Skeletal muscle satellite cell (primary cell): Measurements from ENCODE around the gene SEMA3C.

ENCODE experiments used
- H3K27me3 ChIP-seq: 2 replicates; pipeline ENCODE4 v1.7.0; 2013; ENCODE audit warnings: low read length; ENCODE audit not compliant: control insufficient read depth, insufficient read depth
- H3K36me3 ChIP-seq: 2 replicates; pipeline ENCODE4 v1.7.0; 2013; ENCODE audit warnings: mild to moderate bottlenecking, control low read depth, low read length; ENCODE audit not compliant: insufficient read depth
- H3K4me1 ChIP-seq: 2 replicates; pipeline ENCODE4 v1.7.0; 2013; ENCODE audit warnings: low read length; ENCODE audit not compliant: control insufficient read depth, insufficient read depth
- H3K4me2 ChIP-seq: 2 replicates; pipeline ENCODE4 v1.7.0; 2013; ENCODE audit warnings: mild to moderate bottlenecking, low read length
- H3K4me3 ChIP-seq: 2 replicates; pipeline ENCODE4 v1.7.0; 2013; ENCODE audit warnings: low read length
- H3K9ac ChIP-seq: 2 replicates; pipeline ENCODE4 v1.7.0; 2013; ENCODE audit warnings: mild to moderate bottlenecking, low read depth, low read length, moderate library complexity
- H3K9me3 ChIP-seq: replicated peaks from 2 replicates; pipeline ENCODE4 v1.7.0; 2013; ENCODE audit warnings: mild to moderate bottlenecking, control low read depth, low read length

SEMA3C gene

DNA sequence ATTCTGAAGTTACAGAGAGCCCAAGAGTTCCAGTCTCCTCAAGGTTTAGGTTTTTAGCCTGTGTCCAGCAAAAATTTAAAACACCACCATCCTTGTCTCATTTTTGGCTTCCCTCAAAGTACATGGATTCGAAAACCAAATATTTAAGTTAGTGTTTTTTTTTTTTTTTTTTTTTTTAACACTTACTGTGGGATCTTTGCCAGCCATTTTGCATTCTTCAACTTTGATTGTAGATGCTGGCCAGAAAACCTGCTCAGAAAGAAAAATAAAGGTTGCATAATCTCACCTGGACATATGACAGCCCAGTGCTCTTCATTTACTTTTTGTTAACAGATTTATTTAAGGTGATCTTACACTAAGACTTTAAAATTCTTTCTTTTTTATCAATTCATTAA lies 91.6 kb downstream of the SEMA3C start:
- Histone ChIP-seq H3K9ac (no peak overlapping the region), H3K4me3 (no peak overlapping the region), H3K4me2 (no peak overlapping the region), H3K9me3 (no peaks in the 10 kb centered on the region), H3K36me3 (peaks cover 26% of the 10 kb centered on the region), H3K4me1 (peaks cover 15% of the 10 kb centered on the region), H3K27me3 (no peaks in the 10 kb centered on the region)

DNA sequence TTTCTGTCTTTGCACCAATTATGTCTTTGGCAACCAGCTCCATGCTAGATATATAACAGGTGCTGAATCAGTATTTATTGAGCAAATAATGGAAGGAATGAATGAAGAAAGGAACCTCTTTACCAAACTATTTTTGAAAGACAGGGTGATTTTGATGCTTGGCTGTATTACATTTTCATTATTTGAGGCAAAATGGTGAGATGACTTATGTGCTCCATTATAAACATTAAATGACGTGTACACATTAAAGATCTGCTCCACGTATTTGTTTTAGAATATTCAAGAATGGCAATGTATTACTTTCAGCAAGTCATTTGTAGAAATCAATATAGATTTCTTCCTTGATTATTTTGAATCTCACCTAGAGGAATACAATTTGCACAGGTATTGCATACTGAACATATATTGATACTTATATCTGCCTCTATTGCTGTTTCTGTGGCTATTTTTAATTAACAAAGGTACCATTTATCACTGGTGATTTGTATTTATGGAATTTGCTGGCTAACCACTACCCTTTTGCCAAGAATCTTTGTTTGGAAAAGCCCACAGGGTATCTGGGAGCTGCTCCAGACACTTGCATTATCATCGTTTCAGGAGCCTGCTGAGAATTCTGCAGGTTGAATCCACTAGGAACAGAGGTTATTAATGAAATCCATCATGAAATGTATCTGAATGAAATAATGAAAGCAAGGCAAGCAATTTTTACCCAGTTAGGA lies 92.2 kb downstream of the SEMA3C start:
- Histone ChIP-seq H3K4me1 (peaks cover 9% of the 10 kb centered on the region), H3K9ac (no peak overlapping the region), H3K36me3 (peaks cover 29% of the 10 kb centered on the region), H3K4me2 (no peak overlapping the region), H3K27me3 (no peaks in the 10 kb centered on the region), H3K9me3 (no peaks in the 10 kb centered on the region), H3K4me3 (no peak overlapping the region)

DNA sequence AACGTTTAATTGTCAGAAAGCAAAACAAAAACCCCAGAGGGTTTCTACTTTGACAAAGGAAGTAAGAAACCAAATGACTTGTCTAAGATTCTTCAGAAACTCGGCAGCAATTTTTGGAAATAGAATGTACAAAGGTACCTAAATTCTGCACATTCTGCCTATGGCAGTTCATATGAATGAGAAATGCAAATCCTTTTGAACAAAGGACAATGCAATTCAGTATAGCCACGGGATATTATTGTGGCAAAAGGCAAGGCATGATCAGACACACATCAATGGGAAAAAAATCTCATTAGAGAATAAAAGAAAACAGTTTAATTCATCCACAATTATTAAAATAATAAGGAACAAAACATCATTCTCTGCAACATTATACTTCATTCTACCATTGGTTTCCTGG lies 93.4 kb downstream of the SEMA3C start:
- no peak overlapping the region for H3K4me2 ChIP-seq
- no peak overlapping the region for H3K4me3 ChIP-seq
- no peaks in the 10 kb centered on the region for H3K9me3 ChIP-seq
- H3K4me1 ChIP-seq, result peaks cover 8% of the 10 kb centered on the region
- H3K9ac ChIP-seq, result no peak overlapping the region
- peaks cover 30% of the 10 kb centered on the region for H3K36me3 ChIP-seq
- no peaks in the 10 kb centered on the region for H3K27me3 ChIP-seq

DNA sequence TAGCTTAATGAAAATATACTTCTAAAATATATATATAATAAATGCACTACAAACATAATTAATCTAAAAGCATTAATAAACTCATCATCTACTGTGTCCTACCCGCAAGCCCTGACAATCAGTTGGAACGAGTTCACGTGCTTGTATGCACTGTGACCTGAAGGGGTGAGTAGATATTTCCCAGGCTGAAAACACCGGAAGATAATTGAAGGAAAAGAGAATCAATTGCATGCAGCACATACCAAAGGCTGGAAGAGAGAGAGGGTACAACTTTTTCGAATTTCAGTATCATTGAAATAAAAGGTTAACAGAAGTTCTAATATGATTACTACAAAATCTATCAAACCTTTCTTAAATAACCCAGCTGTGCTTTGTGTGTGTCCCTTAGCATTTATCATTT lies 94.6 kb downstream of the SEMA3C start:
- Histone ChIP-seq H3K4me3 (no peak overlapping the region), H3K4me2 (no peak overlapping the region), H3K4me1 (peaks cover 8% of the 10 kb centered on the region), H3K9ac (no peak overlapping the region), H3K9me3 (no peaks in the 10 kb centered on the region), H3K27me3 (no peaks in the 10 kb centered on the region), H3K36me3 (peaks cover 30% of the 10 kb centered on the region)

DNA sequence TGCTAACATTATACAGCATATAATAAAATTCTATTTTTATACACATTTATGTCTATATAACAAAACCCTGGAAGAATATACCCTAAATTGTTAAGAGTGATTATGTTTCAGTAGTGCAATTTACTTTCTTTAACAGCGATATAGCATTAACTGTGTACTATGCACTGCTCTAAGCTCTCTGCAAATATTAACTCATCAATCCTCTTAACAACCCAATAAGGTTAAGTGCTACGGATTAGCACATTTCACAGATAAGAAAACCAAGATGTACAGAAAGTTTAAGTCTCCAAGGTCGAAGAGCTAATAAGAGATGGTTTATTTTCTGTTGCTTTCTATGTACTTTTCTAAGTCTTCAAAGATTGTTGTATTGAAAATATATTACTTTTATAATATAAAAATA lies 95.8 kb downstream of the SEMA3C start:
- Histone ChIP-seq H3K9ac (no peak overlapping the region), H3K9me3 (no peaks in the 10 kb centered on the region), H3K4me1 (peaks cover 8% of the 10 kb centered on the region), H3K27me3 (no peaks in the 10 kb centered on the region), H3K36me3 (peaks cover 30% of the 10 kb centered on the region), H3K4me2 (no peak overlapping the region), H3K4me3 (no peak overlapping the region)

DNA sequence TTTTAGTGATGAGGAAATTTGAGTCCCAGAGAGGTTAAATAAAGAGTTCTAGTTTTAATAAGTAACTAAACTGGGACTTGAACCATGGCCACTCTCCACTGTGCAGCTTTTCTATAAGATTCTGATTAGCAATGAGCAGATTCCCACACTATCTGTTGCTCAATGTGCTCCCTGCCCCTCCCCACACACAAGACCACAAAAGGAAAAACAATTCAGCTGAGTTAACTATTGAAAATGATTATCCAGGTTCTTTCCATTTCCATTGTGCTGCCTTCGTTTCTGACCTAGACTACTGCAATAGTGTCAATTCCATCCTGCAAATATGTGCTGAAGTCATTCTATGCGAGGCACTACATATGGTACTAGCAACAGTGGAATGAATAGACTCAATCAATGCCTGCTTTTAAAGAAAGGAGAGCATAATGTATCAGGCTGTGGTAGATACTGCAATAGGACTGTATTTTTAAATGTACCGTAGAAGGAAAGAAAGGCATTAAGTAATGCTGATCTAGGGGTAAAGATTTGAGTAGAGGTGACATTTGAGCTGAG lies 97.0 kb downstream of the SEMA3C start:
- Histone ChIP-seq H3K9me3 (no peaks in the 10 kb centered on the region), H3K4me3 (no peak overlapping the region), H3K27me3 (no peaks in the 10 kb centered on the region), H3K4me1 (peaks cover 2% of the 10 kb centered on the region), H3K9ac (no peak overlapping the region), H3K36me3 (peaks cover 33% of the 10 kb centered on the region), H3K4me2 (no peak overlapping the region)

DNA sequence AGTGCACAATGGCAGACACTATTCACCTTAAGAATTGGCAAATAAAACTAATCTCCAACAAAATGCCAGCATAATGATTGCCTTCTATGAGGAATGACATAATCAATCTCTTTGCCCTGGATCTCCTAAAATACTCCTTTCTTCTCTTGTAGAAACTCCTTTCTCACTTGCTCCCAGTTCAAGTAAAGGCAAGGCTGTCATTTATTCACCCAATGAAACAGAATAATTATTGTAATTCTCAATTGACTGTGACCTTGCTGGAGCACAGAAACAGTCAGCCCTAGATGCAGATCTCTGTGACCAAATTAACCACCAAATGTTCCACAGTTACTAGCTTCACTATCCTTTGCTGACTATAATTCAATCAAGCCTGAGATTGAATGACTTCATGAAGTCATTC lies 99.3 kb downstream of the SEMA3C start:
- Histone ChIP-seq H3K36me3 (peaks cover 34% of the 10 kb centered on the region), H3K9me3 (no peaks in the 10 kb centered on the region), H3K4me2 (no peak overlapping the region), H3K9ac (no peak overlapping the region), H3K4me1 (no peaks in the 10 kb centered on the region), H3K27me3 (no peaks in the 10 kb centered on the region), H3K4me3 (no peak overlapping the region)

DNA sequence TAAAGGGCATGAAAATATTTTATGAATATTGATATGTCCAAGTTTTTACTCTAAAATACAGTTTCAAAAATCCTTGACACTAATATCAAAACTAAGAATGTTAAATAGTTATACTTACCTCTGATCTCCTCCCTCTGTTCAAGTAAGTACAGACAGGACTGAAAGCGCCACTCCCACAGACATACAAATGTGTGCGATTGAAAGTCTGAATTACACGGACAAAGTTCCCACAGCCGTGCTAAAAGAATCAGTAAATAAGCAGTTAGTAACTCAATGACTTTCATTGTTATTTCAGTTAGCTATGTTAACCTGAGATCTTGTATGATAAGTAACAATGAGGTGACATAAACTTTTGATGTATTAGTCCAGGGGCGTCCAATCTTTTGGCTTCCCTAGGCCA lies 100.7 kb downstream of the SEMA3C start:
- H3K9me3 ChIP-seq, result no peaks in the 10 kb centered on the region
- no peaks in the 10 kb centered on the region for H3K4me1 ChIP-seq
- no peak overlapping the region for H3K4me3 ChIP-seq
- no peak overlapping the region for H3K9ac ChIP-seq
- no peaks in the 10 kb centered on the region for H3K27me3 ChIP-seq
- no peak overlapping the region for H3K4me2 ChIP-seq
- H3K36me3 ChIP-seq, result peaks cover 42% of the 10 kb centered on the region

DNA sequence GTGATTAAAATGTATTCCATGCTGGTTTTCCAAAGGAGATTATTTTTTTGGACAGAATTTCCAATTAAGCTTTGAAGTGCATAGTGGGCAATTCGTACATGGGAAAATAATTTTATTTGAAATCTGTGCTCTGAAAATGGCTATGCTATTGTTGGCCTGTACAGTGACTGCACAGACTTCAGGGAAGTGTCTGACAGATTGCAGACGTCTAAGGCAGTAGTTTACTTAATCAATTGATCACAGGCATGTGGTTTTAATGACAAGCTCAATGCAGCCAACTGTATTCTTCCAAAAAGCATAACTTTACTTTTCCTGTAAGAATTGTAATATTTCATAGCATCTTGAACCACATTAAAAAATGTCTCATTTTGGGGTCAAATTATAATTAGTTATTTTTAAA lies 102.0 kb downstream of the SEMA3C start:
- H3K4me1 ChIP-seq, result no peaks in the 10 kb centered on the region
- peaks cover 36% of the 10 kb centered on the region for H3K36me3 ChIP-seq
- H3K9me3 ChIP-seq, result no peaks in the 10 kb centered on the region
- H3K4me2 ChIP-seq, result no peak overlapping the region
- H3K4me3 ChIP-seq, result no peak overlapping the region
- H3K27me3 ChIP-seq, result no peaks in the 10 kb centered on the region
- H3K9ac ChIP-seq, result no peak overlapping the region

DNA sequence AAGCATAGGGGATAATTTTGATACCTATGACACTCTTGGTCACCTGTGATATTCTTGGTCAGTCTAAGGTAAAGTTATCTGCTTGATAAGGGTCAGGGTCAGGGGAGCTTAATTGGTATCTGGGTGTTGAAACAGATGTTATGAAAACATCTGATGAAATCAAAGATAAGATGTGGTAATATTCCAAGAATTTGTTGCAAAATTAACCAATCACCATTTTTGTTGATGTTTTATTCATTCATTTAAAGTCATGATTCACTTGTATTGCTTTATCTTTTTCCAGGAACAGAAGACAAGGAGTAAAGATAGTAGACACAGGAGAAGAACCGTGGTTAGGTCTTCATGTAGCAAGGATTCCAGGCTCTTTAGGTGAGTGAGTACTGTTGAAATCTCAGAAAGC lies 103.1 kb downstream of the SEMA3C start:
- peaks cover 33% of the 10 kb centered on the region for H3K36me3 ChIP-seq
- no peaks in the 10 kb centered on the region for H3K9me3 ChIP-seq
- H3K9ac ChIP-seq, result no peak overlapping the region
- H3K4me2 ChIP-seq, result no peak overlapping the region
- no peak overlapping the region for H3K4me3 ChIP-seq
- no peaks in the 10 kb centered on the region for H3K4me1 ChIP-seq
- no peaks in the 10 kb centered on the region for H3K27me3 ChIP-seq

DNA sequence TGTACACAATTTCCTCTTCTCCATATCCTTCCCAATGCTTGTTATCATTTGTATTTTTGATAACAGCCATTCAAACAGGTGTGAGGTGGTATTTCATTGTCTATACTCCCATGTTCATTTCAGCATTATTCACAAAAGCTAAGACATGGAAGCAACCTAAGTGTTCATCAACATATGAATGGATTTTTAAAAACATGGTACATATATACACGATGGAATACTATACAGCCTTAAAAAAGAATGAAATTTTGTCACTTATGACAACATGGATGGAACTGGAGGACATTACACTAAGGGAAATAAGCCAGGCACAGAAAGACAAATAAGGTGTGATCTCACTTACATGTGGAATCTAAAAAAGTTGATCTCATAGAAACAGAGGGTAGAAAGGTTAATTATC lies 109.3 kb downstream of the SEMA3C start:
- peaks cover 31% of the 10 kb centered on the region for H3K36me3 ChIP-seq
- no peaks in the 10 kb centered on the region for H3K27me3 ChIP-seq
- no peak overlapping the region for H3K9ac ChIP-seq
- peaks cover 29% of the 10 kb centered on the region for H3K4me1 ChIP-seq
- no peak overlapping the region for H3K4me2 ChIP-seq
- no peak overlapping the region for H3K4me3 ChIP-seq
- no peaks in the 10 kb centered on the region for H3K9me3 ChIP-seq
